LNCAP (cell line): ENCODE data around the gene SPATA33.

Source experiments
- TF ChIP-seq, protein P1 (sequence below): fragments of 450-650 bp; IDR thresholded peaks from 2 replicates; pipeline ENCODE4 v1.5.1; 2017; ENCODE audit warnings: mild to moderate bottlenecking

The SPATA33 gene

DNA sequence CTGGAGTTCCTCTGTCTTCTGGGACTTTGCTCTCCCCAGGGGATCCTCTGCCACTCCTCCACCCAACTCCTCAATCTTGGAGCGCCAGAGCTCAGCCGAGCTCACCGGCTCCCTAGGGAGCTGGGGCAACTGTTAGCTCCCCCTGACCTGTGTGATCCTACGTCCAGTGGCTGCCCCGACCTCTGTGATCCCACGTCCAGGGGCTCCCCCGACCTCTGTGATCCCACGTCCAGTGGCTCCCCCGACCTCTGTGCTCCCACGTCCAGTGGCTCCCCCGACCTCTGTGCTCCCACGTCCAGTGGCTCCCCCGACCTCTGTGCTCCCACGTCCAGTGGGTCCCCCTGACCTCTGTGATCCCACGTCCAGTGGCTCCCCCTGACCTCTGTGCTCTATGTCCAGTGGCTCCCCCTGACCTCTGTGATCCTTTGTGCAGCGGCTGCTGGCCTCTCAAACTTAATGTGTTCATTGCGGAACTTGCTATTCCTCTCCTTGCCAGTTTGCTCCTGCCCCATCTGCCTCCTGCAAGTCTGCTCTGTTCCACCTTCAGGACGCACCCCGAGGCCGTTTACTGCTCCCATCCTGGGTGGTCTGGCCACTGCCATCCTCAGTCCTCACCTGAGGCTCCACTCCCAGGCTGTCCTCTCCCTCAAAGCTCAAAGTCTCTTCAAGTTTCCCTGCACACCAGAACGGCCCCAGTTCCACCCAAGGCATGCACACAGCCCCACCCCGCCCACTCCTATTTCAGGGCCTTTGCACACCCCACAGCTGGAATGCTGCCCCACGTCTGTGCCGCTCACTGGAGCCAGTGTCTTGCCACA is 60.3 kb downstream of the SPATA33 start:
- TF ChIP-seq, protein P1, sequence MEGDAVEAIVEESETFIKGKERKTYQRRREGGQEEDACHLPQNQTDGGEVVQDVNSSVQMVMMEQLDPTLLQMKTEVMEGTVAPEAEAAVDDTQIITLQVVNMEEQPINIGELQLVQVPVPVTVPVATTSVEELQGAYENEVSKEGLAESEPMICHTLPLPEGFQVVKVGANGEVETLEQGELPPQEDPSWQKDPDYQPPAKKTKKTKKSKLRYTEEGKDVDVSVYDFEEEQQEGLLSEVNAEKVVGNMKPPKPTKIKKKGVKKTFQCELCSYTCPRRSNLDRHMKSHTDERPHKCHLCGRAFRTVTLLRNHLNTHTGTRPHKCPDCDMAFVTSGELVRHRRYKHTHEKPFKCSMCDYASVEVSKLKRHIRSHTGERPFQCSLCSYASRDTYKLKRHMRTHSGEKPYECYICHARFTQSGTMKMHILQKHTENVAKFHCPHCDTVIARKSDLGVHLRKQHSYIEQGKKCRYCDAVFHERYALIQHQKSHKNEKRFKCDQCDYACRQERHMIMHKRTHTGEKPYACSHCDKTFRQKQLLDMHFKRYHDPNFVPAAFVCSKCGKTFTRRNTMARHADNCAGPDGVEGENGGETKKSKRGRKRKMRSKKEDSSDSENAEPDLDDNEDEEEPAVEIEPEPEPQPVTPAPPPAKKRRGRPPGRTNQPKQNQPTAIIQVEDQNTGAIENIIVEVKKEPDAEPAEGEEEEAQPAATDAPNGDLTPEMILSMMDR = no peak
